GM18907 (cell line): ENCODE measurements around the gene CSAG1.
A peak's percentile ranks its signal among the peaks of the same experiment; 100 is the strongest.
"Not testable (repeated sequence)": the region's sequence is repeated elsewhere in the genome, so short reads cannot be mapped to it uniquely, and the experiment has no call there.

Experiments used
- ATAC-seq: cut with Tn5 transposase; IDR thresholded peaks from one replicate; pipeline ENCODE4 v1.9.1; 2021; ENCODE audit warnings: mild to moderate bottlenecking, moderate library complexity; ENCODE audit not compliant: unreplicated experiment

Gene CSAG1, protein sequence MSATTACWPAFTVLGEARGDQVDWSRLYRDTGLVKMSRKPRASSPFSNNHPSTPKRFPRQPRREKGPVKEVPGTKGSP

DNA sequence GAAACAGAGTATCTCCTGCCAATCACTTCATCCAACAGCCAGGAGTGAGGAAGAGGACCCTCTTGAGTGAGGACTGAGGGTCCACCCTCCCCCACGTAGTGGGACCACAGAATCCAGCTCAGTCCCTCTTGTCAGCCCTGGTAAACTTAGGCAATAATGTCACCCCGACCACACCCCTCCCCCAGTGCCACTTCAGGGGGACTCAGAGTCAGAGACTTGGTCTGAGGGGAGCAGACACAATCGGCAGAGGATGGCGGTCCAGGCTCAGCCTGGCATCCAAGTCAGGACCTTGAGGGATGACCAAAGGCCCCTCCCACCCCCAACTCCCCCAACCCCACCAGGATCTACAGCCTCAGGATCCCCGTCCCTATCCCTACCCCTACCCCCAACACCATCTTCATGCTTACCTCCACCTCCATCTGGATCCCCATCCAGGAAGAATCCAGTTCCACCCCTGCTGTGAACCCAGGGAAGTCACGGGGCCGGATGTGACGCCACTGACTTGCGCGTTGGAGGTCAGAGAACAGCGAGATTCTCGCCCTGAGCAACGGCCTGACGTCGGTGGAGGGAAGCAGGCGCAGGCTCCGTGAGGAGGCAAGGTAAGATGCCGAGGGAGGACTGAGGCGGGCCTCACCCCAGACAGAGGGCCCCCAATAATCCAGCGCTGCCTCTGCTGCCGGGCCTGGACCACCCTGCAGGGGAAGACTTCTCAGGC, at the start of gene CSAG1, which contains the start of gene MAGEA12:
CSAG1 (minus strand) TSS at position 461 of the 715 bp plus-strand sequence. CDS start 1,261 bp downstream, outside the sequence.
MAGEA12 (plus strand) TSS at position 497 of the 715 bp plus-strand sequence. CDS start 2,405 bp downstream, outside the sequence.
- ATAC-seq: no peak

DNA sequence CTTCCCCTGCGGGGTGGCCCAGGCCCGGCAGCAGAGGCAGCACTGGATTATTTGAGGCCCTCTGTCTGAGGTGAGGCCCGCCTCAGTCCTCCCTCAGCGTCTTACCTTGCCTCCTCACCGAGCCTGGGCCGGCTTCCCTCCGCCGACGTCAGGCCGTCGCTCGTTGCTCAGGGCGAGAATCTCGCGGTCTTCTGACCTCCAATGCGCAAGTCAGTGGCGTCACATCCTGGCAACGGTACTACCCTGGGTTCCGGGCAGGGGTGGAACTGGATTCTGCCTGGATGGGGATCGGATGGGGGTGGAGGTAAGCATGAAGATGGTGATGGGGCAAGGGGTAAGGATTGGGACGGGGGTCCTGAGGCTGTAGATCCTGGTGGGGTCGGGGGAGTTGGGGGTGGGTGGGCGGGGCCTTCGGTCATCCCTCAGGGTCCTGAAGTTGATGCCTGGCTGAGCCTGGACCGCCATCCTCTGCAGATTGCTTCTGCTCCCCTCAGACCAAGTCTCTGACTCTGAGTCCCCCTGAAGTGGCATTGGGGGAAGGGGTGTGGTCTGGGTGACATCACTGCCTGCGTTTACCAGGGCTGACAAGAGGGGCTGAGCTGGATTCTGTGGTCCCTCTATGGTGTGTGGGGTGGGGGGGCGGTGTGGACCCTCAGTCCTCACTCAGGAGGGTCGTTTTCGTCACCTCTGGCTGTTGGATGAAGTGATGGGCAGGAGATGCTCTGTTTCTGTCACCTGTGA, 36.2 kb upstream of the CSAG1 start, which contains the start of gene MAGEA6:
MAGEA6 (minus strand) TSS at position 141 of the 741 bp plus-strand sequence. CDS start 2,039 bp downstream, outside the sequence.
- not testable (repeated sequence) for ATAC-seq

DNA sequence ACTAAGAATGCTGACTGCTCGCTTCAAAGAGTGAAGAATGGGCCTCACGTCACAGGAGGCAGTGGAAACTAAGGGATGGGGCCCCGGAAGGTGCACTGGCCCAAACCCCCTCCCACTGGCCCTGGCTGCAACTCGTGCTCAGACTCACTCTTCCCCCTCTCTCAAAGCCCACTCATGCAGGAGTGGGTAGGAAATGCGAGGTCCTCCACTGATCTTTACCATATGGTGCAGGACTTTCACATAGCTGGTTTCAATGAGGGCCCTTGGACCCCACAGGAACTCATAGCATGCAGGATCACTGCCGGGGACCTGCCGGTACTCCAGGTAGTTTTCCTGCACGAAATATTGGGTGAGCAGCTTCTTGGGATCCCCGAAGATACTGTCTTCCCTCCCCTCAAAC, 33.0 kb upstream of the CSAG1 start:
- not testable (repeated sequence) for ATAC-seq

GRCh38 chrX:152761582-152761981, 28.1 kb upstream of the CSAG1 start:
- ATAC-seq: not testable (repeated sequence)

DNA sequence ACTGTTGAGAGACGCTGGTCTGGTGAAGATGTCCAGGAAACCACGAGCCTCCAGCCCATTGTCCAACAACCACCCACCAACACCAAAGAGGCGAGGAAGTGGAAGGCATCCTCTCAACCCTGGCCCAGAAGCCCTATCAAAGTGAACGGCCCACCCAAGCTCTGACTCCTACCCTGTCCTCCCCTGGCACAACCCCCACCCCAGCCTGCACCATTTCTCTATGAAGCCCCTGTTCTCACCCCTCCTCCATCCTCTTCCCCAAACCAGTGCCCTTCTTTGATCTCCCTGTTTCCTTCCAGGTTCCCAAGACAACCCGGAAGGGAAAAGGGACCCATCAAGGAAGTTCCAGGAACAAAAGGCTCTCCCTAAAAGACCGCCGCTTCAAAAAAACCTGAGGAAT, 26.0 kb upstream of the CSAG1 start:
- ATAC-seq: not testable (repeated sequence)

GRCh38 chrX:152758918-152759317, 25.4 kb upstream of the CSAG1 start, which contains the start of gene CSAG3:
Gene CSAG3, plus strand, starts transcription at chrX:152759218.
- not testable (repeated sequence) for ATAC-seq

DNA sequence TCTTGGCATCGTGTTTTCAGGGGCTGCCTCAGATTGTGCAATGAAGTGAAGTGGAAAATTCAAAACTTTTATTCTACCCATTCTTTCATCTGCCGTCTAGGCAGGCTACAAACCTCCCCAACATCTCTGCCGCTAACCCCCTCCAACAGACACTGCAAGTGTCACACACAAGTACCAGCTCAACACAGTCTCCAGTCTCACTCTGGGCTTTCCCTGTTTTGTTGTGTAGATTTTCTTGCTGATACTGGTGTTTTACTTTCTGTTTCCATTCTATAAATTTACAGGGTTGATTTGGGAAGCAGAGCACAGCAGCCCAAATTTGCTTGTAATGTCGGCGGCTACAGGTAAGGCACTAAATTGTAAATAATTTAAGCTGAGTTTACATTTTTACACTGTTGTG, 21.4 kb upstream of the CSAG1 start:
- peak; percentile 66 for ATAC-seq

DNA sequence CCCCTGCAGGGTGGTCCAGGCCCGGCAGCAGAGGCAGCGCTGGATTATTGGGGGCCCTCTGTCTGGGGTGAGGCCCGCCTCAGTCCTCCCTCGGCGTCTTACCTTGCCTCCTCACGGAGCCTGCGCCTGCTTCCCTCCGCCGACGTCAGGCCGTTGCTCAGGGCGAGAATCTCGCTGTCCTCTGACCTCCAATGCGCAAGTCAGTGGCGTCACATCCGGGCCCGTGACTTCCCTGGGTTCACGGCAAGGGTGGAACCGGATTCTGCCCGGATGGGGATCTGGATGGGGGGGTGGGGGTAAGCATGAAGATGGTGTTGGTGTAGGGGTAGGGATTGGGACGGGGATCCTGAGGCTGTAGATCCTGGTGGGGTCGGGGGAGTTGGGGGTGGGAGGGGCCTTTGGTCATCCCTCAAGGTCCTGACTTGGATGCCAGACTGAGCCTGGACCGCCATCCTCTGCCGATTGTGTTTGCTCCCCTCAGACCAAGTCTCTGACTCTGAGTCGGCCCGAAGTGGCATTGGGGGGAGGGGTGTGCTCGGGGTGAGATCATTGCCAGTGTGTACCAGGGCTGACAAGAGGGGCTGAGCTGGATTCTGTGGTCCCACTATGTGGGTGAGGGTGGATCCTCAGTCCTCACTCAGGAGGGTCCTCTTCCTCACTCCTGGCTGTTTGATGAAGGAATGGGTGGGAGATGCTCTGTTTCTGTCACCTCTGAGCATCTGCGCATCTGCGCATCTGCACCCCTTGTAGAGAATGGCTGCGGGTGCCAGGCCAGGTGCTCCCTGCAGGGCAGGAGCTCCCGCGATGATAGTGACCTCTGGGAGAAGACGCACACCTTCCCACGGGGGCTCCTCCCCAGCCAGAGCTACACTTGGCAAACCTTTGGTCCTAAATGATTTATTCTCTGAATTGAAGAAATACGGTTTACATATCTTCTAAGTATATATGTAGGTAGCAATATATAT, 20.4 kb upstream of the CSAG1 start, which contains the start of gene MAGEA2:
MAGEA2 (minus strand) TSS at position 157 of the 965 bp plus-strand sequence. CDS start 2,479 bp downstream, outside the sequence.
- not testable (repeated sequence) for ATAC-seq

DNA sequence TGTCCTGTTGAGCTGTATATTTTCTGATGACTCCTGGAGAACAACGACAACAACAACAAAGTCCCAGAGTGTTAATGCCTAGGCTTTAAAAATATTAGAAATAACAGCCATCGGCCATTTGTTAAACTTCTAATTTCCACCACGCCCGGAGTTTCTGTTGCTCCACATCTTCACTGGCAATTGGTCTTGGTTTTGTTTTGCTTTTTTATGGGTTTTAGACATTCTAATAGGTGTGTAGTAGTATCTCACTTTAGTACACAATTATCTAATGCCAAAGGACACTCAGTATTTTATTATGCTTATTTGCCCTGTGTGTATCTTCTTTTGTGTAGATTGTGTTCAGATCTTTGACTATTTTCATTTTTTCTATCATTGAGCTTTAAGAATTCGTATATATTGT, 5.0 kb upstream of the CSAG1 start:
- no peak for ATAC-seq

DNA sequence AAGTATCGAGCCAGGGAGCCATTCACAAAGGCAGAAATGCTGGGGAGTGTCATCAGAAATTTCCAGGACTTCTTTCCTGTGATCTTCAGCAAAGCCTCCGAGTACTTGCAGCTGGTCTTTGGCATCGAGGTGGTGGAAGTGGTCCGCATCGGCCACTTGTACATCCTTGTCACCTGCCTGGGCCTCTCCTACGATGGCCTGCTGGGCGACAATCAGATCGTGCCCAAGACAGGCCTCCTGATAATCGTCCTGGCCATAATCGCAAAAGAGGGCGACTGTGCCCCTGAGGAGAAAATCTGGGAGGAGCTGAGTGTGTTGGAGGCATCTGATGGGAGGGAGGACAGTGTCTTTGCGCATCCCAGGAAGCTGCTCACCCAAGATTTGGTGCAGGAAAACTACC, 3.0 kb upstream of the CSAG1 start:
- ATAC-seq: not testable (repeated sequence)

- no peak for ATAC-seq
Observed at GRCh38 chrX:152735860-152736511, 2.5 kb upstream of the CSAG1 start.

DNA sequence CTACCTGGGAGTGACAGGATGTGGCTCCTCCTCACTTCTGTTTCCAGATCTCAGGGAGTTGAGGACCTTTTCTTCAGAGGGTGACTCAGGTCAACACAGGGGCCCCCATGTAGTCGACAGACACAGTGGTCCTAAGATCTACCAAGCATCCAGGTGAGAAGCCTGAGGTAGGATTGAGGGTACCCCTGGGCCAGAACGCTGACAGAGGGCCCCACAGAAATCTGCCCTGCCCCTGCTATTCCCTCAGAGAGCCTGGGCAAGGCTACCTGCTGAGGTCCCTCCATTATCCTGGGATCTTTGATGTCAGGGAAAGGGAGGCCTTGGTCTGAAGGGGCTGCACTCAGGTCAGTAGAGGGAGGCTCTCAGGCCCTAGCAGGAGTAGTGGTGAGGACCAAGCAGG, 1.6 kb upstream of the CSAG1 start:
- no peak for ATAC-seq

- ATAC-seq: not testable (repeated sequence)
Observed at GRCh38 chrX:152734143-152734858, 780 bp upstream of the CSAG1 start.

DNA sequence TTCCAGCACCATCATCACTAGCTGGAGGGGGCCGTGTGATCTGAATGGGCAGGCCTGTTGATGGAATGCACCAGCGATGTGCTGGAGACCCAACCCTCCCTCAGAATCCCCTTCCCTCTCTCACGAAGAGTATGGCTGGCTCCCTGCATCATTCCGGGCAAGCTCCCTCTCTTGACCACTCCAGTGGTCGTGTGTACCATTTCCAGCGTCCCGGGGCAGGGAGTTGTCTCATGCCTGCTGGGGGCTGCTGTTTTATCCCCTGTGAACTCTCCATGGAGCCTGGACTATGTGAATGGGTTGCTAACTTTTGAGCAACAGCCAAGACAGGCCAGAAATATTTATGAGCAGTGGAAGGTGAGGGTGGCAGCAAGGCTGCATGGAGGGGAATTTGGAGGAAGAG, 8.1 kb downstream of the CSAG1 start:
- ATAC-seq: no peak

DNA sequence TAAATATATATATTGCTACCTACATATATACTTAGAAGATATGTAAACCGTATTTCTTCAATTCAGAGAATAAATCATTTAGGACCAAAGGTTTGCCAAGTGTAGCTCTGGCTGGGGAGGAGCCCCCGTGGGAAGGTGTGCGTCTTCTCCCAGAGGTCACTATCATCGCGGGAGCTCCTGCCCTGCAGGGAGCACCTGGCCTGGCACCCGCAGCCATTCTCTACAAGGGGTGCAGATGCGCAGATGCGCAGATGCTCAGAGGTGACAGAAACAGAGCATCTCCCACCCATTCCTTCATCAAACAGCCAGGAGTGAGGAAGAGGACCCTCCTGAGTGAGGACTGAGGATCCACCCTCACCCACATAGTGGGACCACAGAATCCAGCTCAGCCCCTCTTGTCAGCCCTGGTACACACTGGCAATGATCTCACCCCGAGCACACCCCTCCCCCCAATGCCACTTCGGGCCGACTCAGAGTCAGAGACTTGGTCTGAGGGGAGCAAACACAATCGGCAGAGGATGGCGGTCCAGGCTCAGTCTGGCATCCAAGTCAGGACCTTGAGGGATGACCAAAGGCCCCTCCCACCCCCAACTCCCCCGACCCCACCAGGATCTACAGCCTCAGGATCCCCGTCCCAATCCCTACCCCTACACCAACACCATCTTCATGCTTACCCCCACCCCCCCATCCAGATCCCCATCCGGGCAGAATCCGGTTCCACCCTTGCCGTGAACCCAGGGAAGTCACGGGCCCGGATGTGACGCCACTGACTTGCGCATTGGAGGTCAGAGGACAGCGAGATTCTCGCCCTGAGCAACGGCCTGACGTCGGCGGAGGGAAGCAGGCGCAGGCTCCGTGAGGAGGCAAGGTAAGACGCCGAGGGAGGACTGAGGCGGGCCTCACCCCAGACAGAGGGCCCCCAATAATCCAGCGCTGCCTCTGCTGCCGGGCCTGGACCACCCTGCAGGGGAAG, 19.4 kb downstream of the CSAG1 start, which contains the start of gene MAGEA2B:
MAGEA2B (plus strand) TSS at position 814 of the 973 bp plus-strand sequence. CDS start 2,479 bp downstream, outside the sequence.
- ATAC-seq: not testable (repeated sequence)

- peak; percentile 67 for ATAC-seq
Observed at GRCh38 chrX:152713195-152713594, 20.3 kb downstream of the CSAG1 start.

GRCh38 chrX:152709173-152709572, 24.3 kb downstream of the CSAG1 start, which contains the start of gene CSAG2:
Gene CSAG2, minus strand, starts transcription at chrX:152709273. Its CDS starts 161 bp downstream, at chrX:152709112.
- not testable (repeated sequence) for ATAC-seq

DNA sequence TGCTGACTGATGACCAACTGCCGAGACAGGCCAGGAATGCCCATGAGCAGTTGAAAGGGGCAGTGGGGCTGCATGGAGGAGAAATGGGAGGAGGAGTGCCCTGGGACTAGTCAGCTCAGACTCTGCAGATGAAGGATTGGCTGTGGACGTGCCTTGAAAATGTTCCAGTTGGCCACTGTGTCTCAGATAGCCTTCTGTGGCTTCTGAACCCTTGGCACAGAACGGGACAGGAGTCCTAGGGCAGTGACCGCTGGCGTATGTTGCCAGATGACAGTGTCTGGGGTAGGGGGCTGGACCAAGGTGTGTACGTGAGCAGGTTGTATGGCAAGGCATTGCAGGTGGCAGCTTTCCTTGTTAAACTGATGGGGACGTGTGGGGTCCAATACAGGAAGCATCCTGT, 27.0 kb downstream of the CSAG1 start:
- ATAC-seq: not testable (repeated sequence)
